ENCODE results near the gene OSBPL3.

OSBPL3 gene

GRCh38 chr7:24931844-24932243 is 48.1 kb downstream of the OSBPL3 start (continued):
- TF ChIP-seq KLF17 (tag by site-specific recombination; IDR thresholded peaks at IDR 0.05): no peak
- TF ChIP-seq ZNF155 (tag by site-specific recombination; IDR thresholded peaks at IDR 0.05): no peak
- TF ChIP-seq ZEB2 (tag by site-specific recombination; IDR thresholded peaks at IDR 0.05): no peak
- no peak for TF ChIP-seq GFI1B (tag by site-specific recombination; IDR thresholded peaks at IDR 0.05)

- CTCF ChIA-PET: interaction anchor here (0.6 to 1.0 kb wide), 2 partner anchors 16 to 118 kb away, joined by 3 read pairs; no protein-coding TSS in a partner anchor
- no peak overlapping the region for H3K4me3 ChIP-seq (ENCODE audit: low read depth, low read length)
- H3K36me3 ChIP-seq (ENCODE audit: control insufficient read depth in 2 of 2, insufficient read depth in 1 of 2, low read length in 2 of 2): no peaks in the 10 kb centered on the region
- no peak overlapping the region for H3K27ac ChIP-seq (ENCODE audit: extremely low read depth, low read depth, low read length)
- TF ChIP-seq GLI2 (tag by site-specific recombination; IDR thresholded peaks at IDR 0.05; ENCODE audit: borderline replicate concordance, low read depth) (no peak), ZXDB (tag by site-specific recombination; IDR thresholded peaks at IDR 0.05) (no peak), HOXA7 (CRISPR knock-in tag; IDR thresholded peaks at IDR 0.05; ENCODE audit: borderline replicate concordance) (no peak), PRDM4 (tag by site-specific recombination; IDR thresholded peaks at IDR 0.05) (no peak), ZNF610 (tag by site-specific recombination; IDR thresholded peaks at IDR 0.05; ENCODE audit: borderline replicate concordance) (no peak), ELK4 (IDR thresholded peaks at IDR 0.05; ENCODE audit: borderline replicate concordance, low read depth, low read length) (no peak), ZNF155 (tag by site-specific recombination; IDR thresholded peaks at IDR 0.05) (no peak), ZNF626 (tag by site-specific recombination; IDR thresholded peaks at IDR 0.05) (no peak), ZNF157 (tag by site-specific recombination; IDR thresholded peaks at IDR 0.05) (no peak), ZNF398 (tag by site-specific recombination; IDR thresholded peaks at IDR 0.05) (no peak), ZNF677 (tag by site-specific recombination; IDR thresholded peaks at IDR 0.05) (no peak), PBX3 (CRISPR knock-in tag; IDR thresholded peaks at IDR 0.05) (no peak)
- 0 out of 2 replicates have a peak, but pooled peaks cover 3% of the 10 kb centered on the region for H3K4me1 ChIP-seq (ENCODE audit: control insufficient read depth, insufficient read depth, low read length)
- no peaks in the 10 kb centered on the region for H3K9me3 ChIP-seq (ENCODE audit: control insufficient read depth, insufficient read depth, low read depth, low read length)
- POLR2A ChIA-PET: no interaction called here
Observed at GRCh38 chr7:24930856-24931255, 49.1 kb downstream of the OSBPL3 start.

All from HEK293 (cell line).